GM18519 (cell line): ENCODE measurements around the gene PDLIM5.
"Not testable (repeated sequence)": the region's sequence is repeated elsewhere in the genome, so short reads cannot be mapped to it uniquely, and the experiment has no call there.

Experiments used
- ATAC-seq: cut with Tn5 transposase; IDR thresholded peaks from one replicate; pipeline ENCODE4 v1.9.1; 2021; ENCODE audit warnings: mild to moderate bottlenecking, moderate library complexity; ENCODE audit not compliant: unreplicated experiment, low FRiP score

PDLIM5 gene

DNA sequence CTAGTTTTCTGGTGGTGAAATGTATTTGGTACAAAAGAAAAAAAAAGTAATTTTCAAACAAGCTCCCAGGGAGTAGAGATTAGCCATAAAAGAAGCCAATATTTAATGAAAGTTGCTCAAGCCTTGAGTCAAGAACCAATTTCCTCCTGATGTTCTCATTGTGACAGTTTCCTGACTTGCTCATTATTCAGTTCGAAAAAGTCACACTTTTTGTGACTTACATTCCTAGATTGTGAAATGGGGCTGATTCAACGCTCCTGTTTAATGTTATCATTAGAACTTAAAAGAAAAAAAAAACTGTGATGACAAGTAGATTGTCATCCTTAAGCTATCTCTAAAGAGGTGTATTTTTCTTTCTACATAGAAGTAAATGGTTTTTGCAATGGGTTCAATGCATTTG lies 183.4 kb downstream of the PDLIM5 start:
- ATAC-seq = no peak

GRCh38 chr4:94636004-94636403 lies 184.3 kb downstream of the PDLIM5 start:
- no peak for ATAC-seq

DNA sequence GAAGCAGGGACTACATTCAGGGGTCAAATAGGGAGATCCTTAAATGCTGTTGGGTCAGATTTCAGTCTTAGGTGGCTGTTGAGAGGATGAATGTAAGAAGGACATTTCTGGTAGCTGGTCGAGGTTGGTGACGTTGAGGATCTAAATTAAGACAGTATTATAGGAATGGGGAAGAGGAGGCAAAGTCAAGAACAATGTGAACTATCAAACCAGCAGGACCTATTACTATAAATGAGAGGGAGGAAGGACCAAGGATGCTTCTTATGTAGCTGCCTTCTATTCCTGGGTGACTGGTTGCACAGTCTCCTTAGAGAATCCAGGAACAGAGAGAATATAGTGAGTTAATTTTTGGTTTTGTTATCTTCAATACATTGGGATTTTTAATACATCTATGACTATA lies 187.6 kb downstream of the PDLIM5 start:
- no peak for ATAC-seq

GRCh38 chr4:94640151-94640550 lies 188.4 kb downstream of the PDLIM5 start:
- no peak for ATAC-seq

GRCh38 chr4:94641702-94642560 lies 190.2 kb downstream of the PDLIM5 start:
- ATAC-seq = no peak

GRCh38 chr4:94642561-94642866 lies 190.8 kb downstream of the PDLIM5 start:
- ATAC-seq = no peak

DNA sequence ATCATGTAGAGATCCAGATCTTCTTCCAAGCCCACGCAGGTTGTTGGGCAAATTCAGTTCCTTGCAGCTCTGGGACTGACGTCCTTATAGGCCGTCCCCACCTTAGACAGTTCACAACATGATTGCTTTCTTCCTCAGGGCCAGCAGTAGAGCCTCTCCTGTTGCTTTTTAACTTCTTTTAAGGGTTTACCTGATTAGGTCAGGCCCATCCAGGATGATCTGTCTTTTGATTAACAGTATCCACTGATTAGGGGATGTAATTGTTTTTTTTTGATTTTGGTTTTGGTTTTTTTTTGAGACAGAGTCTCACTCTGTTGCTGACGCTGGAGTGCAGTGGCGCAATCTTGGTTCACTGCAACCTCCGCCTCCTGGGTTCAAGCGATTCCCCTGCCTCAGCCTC lies 197.0 kb downstream of the PDLIM5 start:
- no peak for ATAC-seq

- ATAC-seq = no peak
These were observed 197.8 kb downstream of the PDLIM5 start for GRCh38 chr4:94649381-94650133.

DNA sequence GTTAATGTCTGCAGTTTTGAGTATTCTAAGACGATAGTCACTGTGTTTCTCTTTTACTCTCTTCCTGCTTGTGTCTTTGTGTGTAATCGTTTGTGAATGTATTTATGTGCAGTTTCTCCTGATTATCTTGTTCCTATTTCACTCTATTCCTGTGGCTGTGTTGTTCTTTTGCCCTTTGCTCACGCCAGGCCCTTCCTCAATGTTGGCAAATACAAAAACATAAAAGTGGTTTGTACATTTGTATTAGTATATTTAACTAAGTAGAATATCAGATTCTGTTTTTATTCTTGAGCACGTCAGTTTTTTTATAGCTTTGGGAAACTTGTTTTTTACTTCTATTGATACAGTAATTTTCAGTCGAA lies 198.4 kb downstream of the PDLIM5 start:
- no peak for ATAC-seq

DNA sequence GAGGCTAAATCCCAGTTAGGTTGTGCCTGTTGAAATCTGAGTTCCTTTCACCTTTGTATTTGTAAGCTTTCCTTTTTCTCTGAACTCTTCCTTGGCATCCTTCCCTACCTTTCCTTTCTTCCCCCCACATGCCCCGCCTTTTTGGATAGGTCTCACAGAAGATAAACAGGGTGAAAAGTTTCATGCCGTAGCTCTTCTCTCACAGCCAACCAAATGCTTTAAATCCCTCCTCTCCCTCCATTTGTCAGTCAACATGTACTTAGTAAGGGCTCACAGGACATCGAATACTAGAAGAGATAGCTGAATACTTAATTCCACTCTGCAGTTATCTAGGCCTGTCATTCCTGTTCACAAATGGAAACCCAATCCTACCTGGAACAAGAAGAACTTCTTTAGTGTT lies 198.9 kb downstream of the PDLIM5 start:
- no peak for ATAC-seq

DNA sequence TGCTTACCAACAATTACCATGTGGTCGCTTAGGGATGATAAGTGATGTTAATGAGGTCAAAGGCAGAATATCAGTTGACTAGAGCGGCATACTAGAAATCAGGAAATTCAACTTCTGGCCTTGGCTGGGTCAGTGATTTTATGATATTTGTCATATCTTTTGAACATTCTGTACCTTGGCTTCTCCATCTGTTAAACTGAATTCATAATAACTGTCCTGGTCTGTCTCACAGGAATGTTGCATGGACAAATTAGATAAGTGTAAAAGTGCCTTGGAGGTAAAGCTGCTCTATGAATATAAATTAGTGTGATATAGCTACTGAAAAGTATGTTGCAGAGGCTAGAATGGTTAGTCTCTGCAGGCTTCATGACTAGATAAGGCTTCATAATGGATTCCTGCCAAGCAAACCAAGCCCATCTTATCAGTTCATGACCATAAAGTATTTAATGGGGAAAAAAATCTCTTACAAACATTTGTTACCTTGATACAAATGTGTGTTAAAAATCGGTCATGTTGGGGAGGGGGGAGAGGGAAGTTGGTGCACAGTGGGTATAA lies 201.4 kb downstream of the PDLIM5 start:
- no peak for ATAC-seq

GRCh38 chr4:94653984-94654609 lies 202.4 kb downstream of the PDLIM5 start:
- ATAC-seq = no peak

- ATAC-seq = no peak
These were observed 203.0 kb downstream of the PDLIM5 start for GRCh38 chr4:94654714-94655113.

GRCh38 chr4:94660614-94661013 lies 208.9 kb downstream of the PDLIM5 start:
- no peak for ATAC-seq

GRCh38 chr4:94665021-94665420 lies 213.3 kb downstream of the PDLIM5 start:
- not testable (repeated sequence) for ATAC-seq

DNA sequence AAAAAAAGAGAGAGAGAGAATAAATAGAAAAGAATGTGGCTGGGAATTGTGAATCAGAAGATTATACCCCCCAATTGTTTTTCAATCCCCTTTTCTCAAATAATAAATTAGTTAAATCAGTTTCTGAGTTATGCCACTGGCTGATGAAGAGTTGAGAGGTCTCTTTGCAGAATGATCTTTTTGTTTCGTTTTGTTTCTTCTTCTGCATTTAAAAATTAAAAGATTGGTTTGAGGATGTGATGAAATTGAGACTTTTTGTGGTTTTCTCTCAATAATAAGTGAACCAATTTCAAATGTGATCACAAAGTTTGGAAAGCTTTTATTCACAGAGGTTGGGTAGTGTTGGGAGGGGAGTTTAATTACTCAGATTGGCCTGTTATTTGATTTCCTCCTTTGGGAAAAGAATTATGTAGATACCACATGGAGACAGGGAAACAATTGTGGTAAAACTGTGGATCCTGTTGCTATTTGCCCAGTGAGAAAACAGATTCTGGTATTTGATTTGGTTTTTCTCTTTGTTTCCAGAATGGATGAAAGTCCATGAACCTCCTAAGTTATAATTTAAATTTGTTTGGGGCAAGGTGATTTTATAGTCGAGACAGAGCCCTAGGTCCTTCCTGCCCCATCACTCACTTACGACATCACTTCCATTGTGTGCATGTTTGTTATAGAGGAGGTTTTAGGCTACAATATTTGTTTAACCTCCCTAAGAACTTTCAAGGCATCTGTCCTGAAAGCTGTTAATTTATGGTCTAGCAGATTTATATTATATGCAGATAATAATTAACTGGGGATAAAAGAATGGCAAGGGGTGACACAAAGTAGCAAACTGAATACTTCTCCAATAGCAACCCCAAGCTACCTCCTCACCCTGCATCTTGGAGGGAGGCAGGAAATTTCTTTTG lies 214.0 kb downstream of the PDLIM5 start:
- ATAC-seq = no peak

DNA sequence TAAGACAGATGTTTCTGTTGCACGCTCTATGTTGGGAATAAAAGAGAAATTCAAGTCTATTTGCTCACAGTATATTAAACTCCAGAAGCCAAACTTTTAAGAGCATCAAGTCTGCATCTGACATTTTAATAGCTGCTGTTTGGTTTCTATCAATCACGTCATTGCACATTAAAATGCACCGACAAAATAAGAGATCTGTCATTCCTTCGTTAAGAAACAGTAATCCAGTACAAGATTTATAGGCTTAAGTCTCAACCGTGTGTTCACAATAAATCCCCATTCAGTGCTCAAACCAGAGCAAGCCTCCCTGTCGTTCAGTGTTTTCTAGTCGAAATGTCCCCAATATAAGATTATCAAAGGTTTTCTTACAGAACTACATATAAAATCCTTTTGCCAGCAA lies 217.0 kb downstream of the PDLIM5 start:
- no peak for ATAC-seq

- no peak for ATAC-seq
These were observed 218.2 kb downstream of the PDLIM5 start for GRCh38 chr4:94669672-94670664.

DNA sequence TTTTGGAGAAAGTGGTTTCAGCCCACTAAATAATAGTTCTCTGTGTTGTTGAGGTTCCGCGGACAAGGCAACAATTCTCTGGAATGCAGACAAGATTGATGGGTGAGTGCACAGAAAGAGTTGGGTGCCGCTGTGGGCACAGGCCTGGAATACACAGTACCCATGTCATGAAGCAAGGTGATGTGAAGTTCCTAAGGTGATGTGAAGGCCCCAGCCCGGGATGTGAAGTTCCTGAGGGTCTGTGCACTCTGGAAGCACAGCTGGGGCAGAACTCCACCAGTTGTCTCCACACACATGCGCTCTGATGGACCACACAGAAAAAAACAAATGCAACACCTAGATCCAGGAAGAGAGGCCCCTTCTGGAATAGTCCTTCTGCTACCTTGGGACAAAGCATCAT lies 219.4 kb downstream of the PDLIM5 start:
- ATAC-seq = no peak
